SK-N-SH (cell line): ENCODE measurements around the gene TTC23. TPM values are rescaled to one million over a fixed set of nuclear protein-coding genes. Genes with fewer than 3 reads are reported as not detected.

ENCODE experiments used
- CTCF ChIA-PET: fragments of 300-600, 350-600 bp; formaldehyde crosslinking; extraction: SDS; loops from one replicate; lab custom pipeline; 2021; lab: Yijun Ruan, JAX
- POLR2A ChIA-PET: fragments of 350-600 bp; sonication (Branson Sonifier 250); formaldehyde crosslinking; extraction: SDS; loops from one replicate; lab custom pipeline; 2020; ENCODE audit warnings: antibody characterized with exemption, inconsistent platforms; lab: Yijun Ruan, JAX
- DNase-seq: peaks from one replicate; pipeline ENCODE4 v3.0.0; 2012
- H2AFZ ChIP-seq: fragments of 200-600 bp; sonication (generic); 2 replicates; pipeline ENCODE4 v1.8.1; 2016; ENCODE audit warnings: antibody characterized with exemption, mild to moderate bottlenecking, low read depth
- H3F3A ChIP-seq: fragments of 200-600 bp; sonication (generic); replicated peaks from 2 replicates; pipeline ENCODE3; 2016; ENCODE audit warnings: antibody characterized with exemption, mild to moderate bottlenecking; ENCODE audit not compliant: insufficient read depth
- H3K27ac ChIP-seq, 2 experiments: fragments of 200-500 bp in 1 of 2; fragments of 200-600 bp in 1 of 2; sonication (Bioruptor generic) in 1 of 2; sonication (generic), shearing (Covaris generic) in 1 of 2; 2 replicates each; pipeline versions ENCODE4 v1.5.1 to v1.6.1; 2014 to 2016; ENCODE audit warnings: low read depth in 2 of 2, inconsistent platforms in 1 of 2, low read length in 1 of 2, mild to moderate bottlenecking in 1 of 2, mixed read lengths in 1 of 2
- H3K27me3 ChIP-seq: fragments of 200-600 bp; sonication (generic), shearing (Covaris generic); 2 replicates; pipeline ENCODE4 v1.6.1; 2016; ENCODE audit warnings: mixed run types; ENCODE audit not compliant: insufficient read depth
- H3K36me3 ChIP-seq, 2 experiments: fragments of 200-500 bp in 1 of 2; fragments of 200-600 bp in 1 of 2; sonication (Bioruptor generic) in 1 of 2; sonication (generic) in 1 of 2; replicated peaks in 1 of 2; 2 replicates each; pipeline versions ENCODE3 to v1.5.1; 2014 to 2016; ENCODE audit warnings: low read length in 1 of 2, mild to moderate bottlenecking in 1 of 2; ENCODE audit not compliant: insufficient read depth in 2 of 2, control insufficient read depth in 1 of 2
- H3K4me1 ChIP-seq, 2 experiments: fragments of 200-500 bp in 1 of 2; fragments of 200-600 bp in 1 of 2; sonication (Bioruptor generic) in 1 of 2; sonication (generic), shearing (Covaris generic) in 1 of 2; 2 replicates each; pipeline versions ENCODE4 v1.5.1 to v1.6.1; 2014 to 2016; ENCODE audit warnings: low read depth in 1 of 2, low read length in 1 of 2, mixed run types in 1 of 2; ENCODE audit not compliant: insufficient read depth in 2 of 2, control insufficient read depth in 1 of 2
- H3K4me2 ChIP-seq: fragments of 200-600 bp; sonication (generic), shearing (Covaris generic); 2 replicates; pipeline ENCODE4 v1.6.1; 2017; ENCODE audit warnings: mixed run types
- H3K4me3 ChIP-seq, 2 experiments: fragments of 200-500 bp in 1 of 2; fragments of 200-600 bp in 1 of 2; sonication (Bioruptor generic) in 1 of 2; sonication (generic), shearing (Covaris generic) in 1 of 2; 2 replicates each; pipeline versions ENCODE4 v1.5.1 to v1.8.1; 2014 to 2016; ENCODE audit warnings: low read depth in 2 of 2, inconsistent platforms in 1 of 2, low read length in 1 of 2, mild to moderate bottlenecking in 1 of 2, mixed read lengths in 1 of 2, moderate library complexity in 1 of 2
- H3K79me2 ChIP-seq: fragments of 200-600 bp; sonication (generic); 2 replicates; pipeline ENCODE4 v1.8.1; 2017; ENCODE audit warnings: mild to moderate bottlenecking; ENCODE audit not compliant: insufficient read depth
- H3K9ac ChIP-seq: fragments of 200-600 bp; sonication (generic); 2 replicates; pipeline ENCODE4 v1.6.1; 2017; ENCODE audit warnings: mixed run types
- H3K9me2 ChIP-seq: fragments of 200-600 bp; sonication (generic); 2 replicates; pipeline ENCODE4 v1.6.1; 2017; ENCODE audit warnings: mixed run types
- H3K9me3 ChIP-seq: fragments of 200-600 bp; sonication (generic); 2 replicates; pipeline ENCODE4 v1.6.1; 2017; ENCODE audit warnings: mixed run types, mild to moderate bottlenecking, moderate library complexity
- H4K20me1 ChIP-seq: fragments of 200-600 bp; sonication (generic); 2 replicates; pipeline ENCODE4 v1.6.1; 2017; ENCODE audit warnings: mild to moderate bottlenecking, mixed run types; ENCODE audit not compliant: insufficient read depth
- CHD2 ChIP-seq: fragments of 150-350 bp; IDR thresholded peaks from 2 replicates; pipeline ENCODE4 v1.6.1; 2018; ENCODE audit warnings: low read length; ENCODE audit not compliant: partially characterized antibody
- ELF1 ChIP-seq: IDR thresholded peaks from 2 replicates; pipeline ENCODE4 v1.4.0; 2012
- EP300 ChIP-seq, 2 experiments: IDR thresholded peaks; 2 replicates each; pipeline versions ENCODE4 v1.4.0 to v1.6.1; 2012; ENCODE audit warnings: borderline replicate concordance in 1 of 2, low read depth in 1 of 2, low read length in 1 of 2
- EZH2phosphoT487 ChIP-seq: fragments of 200-600 bp; sonication (generic); IDR thresholded peaks from 2 replicates; pipeline ENCODE4 v1.6.1; 2017; ENCODE audit warnings: low read depth, mixed run types, mild to moderate bottlenecking, antibody characterized with exemption, moderate library complexity, borderline replicate concordance
- FOXJ3 ChIP-seq: sonication (generic); formaldehyde crosslinking; IDR thresholded peaks from 2 replicates; pipeline ENCODE4 v1.5.1; 2020; ENCODE audit warnings: mild to moderate bottlenecking, missing genetic modification reagents
- FOXM1 ChIP-seq: IDR thresholded peaks from 2 replicates; pipeline ENCODE4 v1.4.0; 2012; ENCODE audit warnings: low read depth, mild to moderate bottlenecking
- GATA2 ChIP-seq: sonication (generic); formaldehyde crosslinking; IDR thresholded peaks from 2 replicates; pipeline ENCODE4 v1.5.0; 2020; ENCODE audit warnings: mild to moderate bottlenecking, missing genetic modification reagents
- JUND ChIP-seq: IDR thresholded peaks from 2 replicates; pipeline ENCODE4 v1.4.0; 2012
- MXI1 ChIP-seq: IDR thresholded peaks from 2 replicates; pipeline ENCODE4 v1.6.1; 2012; ENCODE audit warnings: mild to moderate bottlenecking, low read depth, low read length, improper control_type of control experiment
- NFIC ChIP-seq: IDR thresholded peaks from 2 replicates; pipeline ENCODE4 v1.4.0; 2012; ENCODE audit warnings: borderline replicate concordance
- NRF1 ChIP-seq: IDR thresholded peaks from 2 replicates; pipeline ENCODE4 v1.6.1; 2012; ENCODE audit warnings: low read depth, mild to moderate bottlenecking, low read length
- RAD21 ChIP-seq: IDR thresholded peaks from 2 replicates; pipeline ENCODE4 v1.6.1; 2012; ENCODE audit warnings: mild to moderate bottlenecking, low read length
- RCOR1 ChIP-seq: fragments of 150-350 bp; IDR thresholded peaks from 2 replicates; pipeline ENCODE4 v1.6.1; 2017; ENCODE audit warnings: antibody characterized with exemption, low read length
- RFX5 ChIP-seq: IDR thresholded peaks from 2 replicates; pipeline ENCODE4 v1.6.1; 2012; ENCODE audit warnings: mild to moderate bottlenecking, improper control_type of control experiment, low read length
- RXRA ChIP-seq: IDR thresholded peaks from 2 replicates; pipeline ENCODE4 v1.4.0; 2012; ENCODE audit warnings: low read depth, mild to moderate bottlenecking, borderline replicate concordance
- SIN3A ChIP-seq: IDR thresholded peaks from 2 replicates; pipeline ENCODE4 v1.6.1; 2012; ENCODE audit warnings: low read depth, mild to moderate bottlenecking, low read length, moderate library complexity, borderline replicate concordance
- SMC3 ChIP-seq: IDR thresholded peaks from 2 replicates; pipeline ENCODE4 v1.6.1; 2012; ENCODE audit warnings: low read depth, low read length, improper control_type of control experiment
- TAF1 ChIP-seq: IDR thresholded peaks from 2 replicates; pipeline ENCODE4 v1.6.1; 2012; ENCODE audit warnings: low read depth, mild to moderate bottlenecking, low read length, moderate library complexity, borderline replicate concordance
- WGBS: methylation state at CpG from one replicate; pipeline ENCODE4 v1.1.6; 2017; ENCODE audit warnings: low lambda C conversion rate; 5-methylcytosine and 5-hydroxymethylcytosine counted together
- polyA plus RNA-seq, 3 experiments: library from polyadenylated mRNA; depleted of rRNA; stranded (reverse); fragments of >200 nt; gene quantifications; 2 replicates each; pipeline ENCODE4 v1.2.3, GENCODE V29; 2012
- TF ChIP-seq, protein P1 (sequence below): fragments of 150-350 bp; IDR thresholded peaks from 2 replicates; pipeline ENCODE4 v1.6.1; 2017; ENCODE audit warnings: antibody characterized with exemption, low read length, low read depth, borderline replicate concordance
- TF ChIP-seq, protein P2 (sequence below): IDR thresholded peaks from 2 replicates; pipeline ENCODE4; 2012
- TF ChIP-seq, protein P3 (sequence below): IDR thresholded peaks from 2 replicates; pipeline ENCODE4 v1.4.0; 2012; ENCODE audit warnings: low read depth

Gene TTC23
- polyA plus RNA-seq, 1 of the 3 experiments (the other 2 are of a cell fraction), result 0.79 TPM

DNA sequence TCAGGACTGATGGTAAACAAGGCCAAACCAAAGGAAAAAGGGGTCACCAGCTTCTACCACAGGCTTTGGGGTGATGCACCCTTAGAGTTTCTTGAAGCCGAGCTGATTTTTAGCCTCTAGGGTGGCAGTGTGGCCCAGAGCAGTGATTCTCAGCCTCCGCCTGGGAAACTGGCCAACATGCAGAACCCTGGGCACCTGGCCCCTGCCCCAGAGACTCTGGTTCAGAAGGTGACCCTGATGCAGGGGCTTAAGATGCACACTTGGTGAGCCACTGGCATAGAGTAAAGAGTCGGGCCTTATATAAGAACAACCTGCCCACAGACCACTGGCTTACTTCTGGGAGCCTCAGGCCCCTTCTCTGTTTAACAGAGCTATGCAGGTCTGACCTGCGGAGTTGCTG is 100.0 kb downstream of the TTC23 start (continued):
- no peak for TF ChIP-seq SMC3

DNA sequence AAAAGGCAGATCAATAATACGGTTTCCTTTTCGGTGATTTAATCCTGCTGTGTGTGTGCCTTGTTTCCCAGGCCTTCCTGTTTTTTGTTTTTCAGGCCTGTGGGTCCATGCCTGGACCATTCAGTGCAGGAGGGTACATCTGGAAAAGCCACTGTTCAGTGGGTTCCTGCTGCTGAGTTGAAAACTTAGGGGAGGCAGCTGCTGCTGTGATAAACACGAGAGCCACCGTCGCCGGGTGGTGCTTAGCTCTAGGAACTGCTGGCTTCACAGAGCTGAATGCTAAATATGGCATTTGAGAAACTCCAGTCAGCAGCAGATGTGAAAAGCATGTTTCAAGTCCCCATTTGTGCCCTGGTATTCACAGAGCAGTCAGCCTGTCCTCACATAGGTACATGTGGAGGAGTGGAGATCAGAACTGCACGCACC is 100.5 kb downstream of the TTC23 start:
- Histone ChIP-seq H3K36me3 (no peaks in the 10 kb centered on the region), H3F3A (no peaks in the 10 kb centered on the region), H4K20me1 (no peaks in the 10 kb centered on the region), H3K27ac (no peak overlapping the region), H3K79me2 (no peaks in the 10 kb centered on the region), H3K4me3 (no peak overlapping the region), H3K27me3 (no peaks in the 10 kb centered on the region), H3K9me3 (no peaks in the 10 kb centered on the region), H3K9ac (no peak overlapping the region), H3K4me2 (no peak overlapping the region), H2AFZ (no peak overlapping the region), H3K9me2 (no peaks in the 10 kb centered on the region), H3K4me1 (peaks cover 0 to 11% of the 10 kb centered on the region in 2 experiments; a peak in 2 of 4 replicates)
- no peak for DNase-seq
- ChIA-PET POLR2A (no interaction called here), CTCF (no interaction called here)
- WGBS, result 94% methylated on average over 7 of the region's 7 CpGs
- no peak for TF ChIP-seq MXI1
- TF ChIP-seq JUND, result no peak
- no peak for TF ChIP-seq NFIC
- no peak for TF ChIP-seq FOXM1
- no peak for TF ChIP-seq ELF1

DNA sequence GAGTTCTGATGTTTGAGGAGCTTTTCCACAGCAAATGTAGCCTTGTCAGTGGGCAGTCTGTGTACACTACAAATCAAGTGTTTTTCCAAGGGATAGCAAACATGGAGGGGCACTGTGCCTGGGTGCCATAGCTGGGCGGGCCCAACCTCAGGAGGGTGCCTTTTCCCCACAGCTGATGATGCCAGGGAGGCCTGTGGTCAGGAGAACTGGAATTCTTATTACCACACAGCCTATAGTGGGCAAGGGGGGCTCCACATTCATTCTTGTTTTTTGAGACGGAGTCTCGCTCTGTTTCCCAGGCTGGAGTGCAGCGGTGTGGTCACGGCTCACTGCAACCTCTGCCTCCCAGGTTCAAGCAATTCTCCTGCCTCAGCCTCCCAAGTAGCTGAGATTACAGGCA is 102.7 kb downstream of the TTC23 start:
- no peak overlapping the region for H3K27ac ChIP-seq
- H3K79me2 ChIP-seq, result no peaks in the 10 kb centered on the region
- no peak for TF ChIP-seq MXI1
- TF ChIP-seq, protein P1, sequence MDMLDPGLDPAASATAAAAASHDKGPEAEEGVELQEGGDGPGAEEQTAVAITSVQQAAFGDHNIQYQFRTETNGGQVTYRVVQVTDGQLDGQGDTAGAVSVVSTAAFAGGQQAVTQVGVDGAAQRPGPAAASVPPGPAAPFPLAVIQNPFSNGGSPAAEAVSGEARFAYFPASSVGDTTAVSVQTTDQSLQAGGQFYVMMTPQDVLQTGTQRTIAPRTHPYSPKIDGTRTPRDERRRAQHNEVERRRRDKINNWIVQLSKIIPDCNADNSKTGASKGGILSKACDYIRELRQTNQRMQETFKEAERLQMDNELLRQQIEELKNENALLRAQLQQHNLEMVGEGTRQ, result no peak
- TF ChIP-seq SMC3, result no peak
- no peak for TF ChIP-seq CHD2
- no peak for TF ChIP-seq RFX5
- TF ChIP-seq GATA2, result no peak
- TF ChIP-seq RXRA, result no peak
- no peak for TF ChIP-seq ELF1
- no peak for TF ChIP-seq TAF1
- TF ChIP-seq RAD21, result no peak
- TF ChIP-seq FOXJ3 (CRISPR knock-in tag), result no peak
- no peak for TF ChIP-seq EP300 (IDR thresholded peaks at IDR 0.05; ENCODE audit: borderline replicate concordance in 1 of 2, low read depth in 1 of 2, low read length in 1 of 2)
- TF ChIP-seq SIN3A, result no peak
- TF ChIP-seq, protein P2, sequence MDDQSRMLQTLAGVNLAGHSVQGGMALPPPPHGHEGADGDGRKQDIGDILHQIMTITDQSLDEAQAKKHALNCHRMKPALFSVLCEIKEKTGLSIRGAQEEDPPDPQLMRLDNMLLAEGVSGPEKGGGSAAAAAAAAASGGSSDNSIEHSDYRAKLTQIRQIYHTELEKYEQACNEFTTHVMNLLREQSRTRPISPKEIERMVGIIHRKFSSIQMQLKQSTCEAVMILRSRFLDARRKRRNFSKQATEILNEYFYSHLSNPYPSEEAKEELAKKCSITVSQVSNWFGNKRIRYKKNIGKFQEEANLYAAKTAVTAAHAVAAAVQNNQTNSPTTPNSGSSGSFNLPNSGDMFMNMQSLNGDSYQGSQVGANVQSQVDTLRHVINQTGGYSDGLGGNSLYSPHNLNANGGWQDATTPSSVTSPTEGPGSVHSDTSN, result no peak
- TF ChIP-seq, protein P3, sequence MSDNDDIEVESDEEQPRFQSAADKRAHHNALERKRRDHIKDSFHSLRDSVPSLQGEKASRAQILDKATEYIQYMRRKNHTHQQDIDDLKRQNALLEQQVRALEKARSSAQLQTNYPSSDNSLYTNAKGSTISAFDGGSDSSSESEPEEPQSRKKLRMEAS, result no peak
- TF ChIP-seq FOXM1, result no peak
- TF ChIP-seq NFIC, result no peak
- no peak for TF ChIP-seq EZH2phosphoT487
- no peak for TF ChIP-seq NRF1
- TF ChIP-seq RCOR1, result no peak
- no peak overlapping the region for H2AFZ ChIP-seq
- ChIA-PET POLR2A (no interaction called here), CTCF (interaction anchor here (1.1 to 1.7 kb wide), 2 partner anchors 14 to 41 kb away, joined by 3 to 5 read pairs; no protein-coding TSS in a partner anchor)
- H3K4me3 ChIP-seq, result no peak overlapping the region
- H3K36me3 ChIP-seq, result no peaks in the 10 kb centered on the region
- no peak overlapping the region for H3K9ac ChIP-seq
- H4K20me1 ChIP-seq, result no peaks in the 10 kb centered on the region
- H3K4me2 ChIP-seq, result no peak overlapping the region
- 100% methylated on average over 3 of the region's 5 CpGs for WGBS
- peaks cover 0 to 11% of the 10 kb centered on the region in 2 experiments; a peak in 1 of 4 replicates for H3K4me1 ChIP-seq
- DNase-seq, result no peak
- no peaks in the 10 kb centered on the region for H3F3A ChIP-seq
- H3K9me2 ChIP-seq, result no peaks in the 10 kb centered on the region
- H3K27me3 ChIP-seq, result no peaks in the 10 kb centered on the region
- H3K9me3 ChIP-seq, result no peaks in the 10 kb centered on the region
